Measurements from ENCODE around the gene CENPM. TPM values are rescaled to one million over a fixed set of nuclear protein-coding genes. Genes with fewer than 3 reads are reported as not detected.

CENPM gene
- total and polyA plus RNA-seq, 10 of the 15 experiments (the other 5 are each of a cell fraction or from before 2014, with no cell fraction given), result 36.7 to 212 (median 74.7) TPM

DNA sequence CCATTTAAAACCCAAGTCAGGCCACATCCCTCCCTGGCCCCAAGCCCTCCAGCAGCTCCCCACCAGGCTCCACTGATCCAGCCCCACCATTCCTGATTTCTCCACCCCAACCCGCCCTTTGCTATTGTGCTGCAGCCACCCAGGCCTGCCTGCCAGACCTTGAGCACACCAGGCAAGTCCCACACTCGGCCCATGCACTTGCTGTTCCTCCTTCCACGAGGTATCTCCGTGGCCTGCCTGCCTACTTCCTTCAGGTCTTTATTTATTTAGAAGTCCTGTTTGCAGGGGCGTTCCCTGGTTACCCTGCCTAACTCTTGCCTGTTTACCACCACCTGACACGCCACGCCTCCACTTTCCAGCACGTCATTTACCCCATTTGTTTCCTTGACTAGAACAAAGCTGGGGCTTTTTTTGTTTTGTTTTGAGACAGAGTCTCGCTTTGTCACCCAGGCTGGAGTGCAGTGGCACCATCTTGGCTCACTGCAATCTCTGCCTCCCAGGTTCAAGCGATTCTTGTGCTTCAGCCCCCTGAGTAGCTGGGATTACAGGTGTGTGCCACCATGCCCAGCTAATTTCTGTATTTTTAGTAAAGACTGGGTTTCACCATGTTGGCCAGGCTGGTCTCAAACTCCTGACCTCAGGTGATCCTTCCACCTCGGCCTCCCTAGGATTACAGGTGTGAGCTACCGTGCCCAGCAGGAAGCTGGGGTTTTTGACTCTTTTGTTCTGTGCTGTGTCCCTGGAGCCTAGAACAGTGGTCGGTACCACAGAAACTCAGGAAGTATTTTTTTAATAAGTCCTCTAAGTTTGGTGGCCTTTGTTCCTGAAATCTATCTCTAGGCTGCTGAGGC, 6.7 kb downstream of the CENPM start (continued):
- TF ChIP-seq, protein P1, sequence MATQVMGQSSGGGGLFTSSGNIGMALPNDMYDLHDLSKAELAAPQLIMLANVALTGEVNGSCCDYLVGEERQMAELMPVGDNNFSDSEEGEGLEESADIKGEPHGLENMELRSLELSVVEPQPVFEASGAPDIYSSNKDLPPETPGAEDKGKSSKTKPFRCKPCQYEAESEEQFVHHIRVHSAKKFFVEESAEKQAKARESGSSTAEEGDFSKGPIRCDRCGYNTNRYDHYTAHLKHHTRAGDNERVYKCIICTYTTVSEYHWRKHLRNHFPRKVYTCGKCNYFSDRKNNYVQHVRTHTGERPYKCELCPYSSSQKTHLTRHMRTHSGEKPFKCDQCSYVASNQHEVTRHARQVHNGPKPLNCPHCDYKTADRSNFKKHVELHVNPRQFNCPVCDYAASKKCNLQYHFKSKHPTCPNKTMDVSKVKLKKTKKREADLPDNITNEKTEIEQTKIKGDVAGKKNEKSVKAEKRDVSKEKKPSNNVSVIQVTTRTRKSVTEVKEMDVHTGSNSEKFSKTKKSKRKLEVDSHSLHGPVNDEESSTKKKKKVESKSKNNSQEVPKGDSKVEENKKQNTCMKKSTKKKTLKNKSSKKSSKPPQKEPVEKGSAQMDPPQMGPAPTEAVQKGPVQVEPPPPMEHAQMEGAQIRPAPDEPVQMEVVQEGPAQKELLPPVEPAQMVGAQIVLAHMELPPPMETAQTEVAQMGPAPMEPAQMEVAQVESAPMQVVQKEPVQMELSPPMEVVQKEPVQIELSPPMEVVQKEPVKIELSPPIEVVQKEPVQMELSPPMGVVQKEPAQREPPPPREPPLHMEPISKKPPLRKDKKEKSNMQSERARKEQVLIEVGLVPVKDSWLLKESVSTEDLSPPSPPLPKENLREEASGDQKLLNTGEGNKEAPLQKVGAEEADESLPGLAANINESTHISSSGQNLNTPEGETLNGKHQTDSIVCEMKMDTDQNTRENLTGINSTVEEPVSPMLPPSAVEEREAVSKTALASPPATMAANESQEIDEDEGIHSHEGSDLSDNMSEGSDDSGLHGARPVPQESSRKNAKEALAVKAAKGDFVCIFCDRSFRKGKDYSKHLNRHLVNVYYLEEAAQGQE (IDR thresholded peaks at IDR 0.05; ENCODE audit: low read depth, low read length), result no peak
- TF ChIP-seq MEF2A (IDR thresholded peaks at IDR 0.05; ENCODE audit: insufficient read depth, low read depth, low read length) (peak; percentile 35; the same call in 1 of the 2 replicates), USF1 (IDR thresholded peaks at IDR 0.05; ENCODE audit: borderline replicate concordance, extremely low read length, insufficient read depth, low read depth, low read length) (peak; percentile 38), PAX8 (IDR thresholded peaks at IDR 0.05) (peak; percentile 90), SMAD5 (IDR thresholded peaks at IDR 0.05; ENCODE audit: low read depth) (peak; percentile 68; the same call in 1 of the 2 replicates), LARP7 (IDR thresholded peaks at IDR 0.05) (no peak), ZBTB40 (IDR thresholded peaks at IDR 0.05; ENCODE audit: borderline replicate concordance) (no peak; the same call in 1 of the 2 replicates), ZNF687 (IDR thresholded peaks at IDR 0.05) (peak; percentile 93), MYC (IDR thresholded peaks at IDR 0.05; ENCODE audit: insufficient read depth, insufficient read length, insufficient replicate concordance, low read length, severe bottlenecking) (peak; percentile 66), SIN3A (IDR thresholded peaks at IDR 0.05; ENCODE audit: low read depth, low read length) (peak; percentile 84; the same call in 1 of the 2 replicates), PKNOX1 (IDR thresholded peaks at IDR 0.05) (peak; percentile 87), PAX5 (IDR thresholded peaks at IDR 0.05; ENCODE audit: borderline replicate concordance, low read depth, low read length) (peak; percentile 61; the same call in 1 of the 2 replicates), SREBF2 (IDR thresholded peaks at IDR 0.05; ENCODE audit: low read length) (no peak), HDGF (IDR thresholded peaks at IDR 0.05) (peak; percentile 93)

Data from GM12878 (cell line).